HG02588 (cell line): ENCODE data around the gene SENP8.
A peak's percentile ranks its signal among the peaks of the same experiment; 100 is the strongest.

Source experiments
- ATAC-seq: cut with Tn5 transposase; IDR thresholded peaks from one replicate; pipeline ENCODE4 v1.9.1; 2021; ENCODE audit warnings: mild to moderate bottlenecking, moderate library complexity; ENCODE audit not compliant: unreplicated experiment

Gene SENP8

DNA sequence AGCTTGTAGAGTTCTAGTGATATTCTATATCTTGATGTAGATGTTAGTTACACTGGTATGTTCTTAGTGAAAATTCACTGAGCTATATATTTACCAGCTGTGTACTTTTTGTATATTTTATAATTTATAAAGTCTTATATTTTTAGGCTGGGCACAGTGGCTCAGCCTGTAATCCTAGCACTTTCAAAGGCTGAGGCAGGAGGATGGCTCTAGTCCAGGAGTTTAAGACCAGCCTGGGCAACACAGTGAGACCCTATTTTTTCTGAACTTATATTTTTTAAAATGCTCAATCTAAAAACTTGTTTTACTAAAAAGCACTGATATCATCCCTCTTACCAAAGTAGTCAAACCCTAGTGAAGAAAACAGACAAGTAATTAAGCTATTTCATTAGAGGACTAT is 5.4 kb upstream of the SENP8 start:
- no peak for ATAC-seq

DNA sequence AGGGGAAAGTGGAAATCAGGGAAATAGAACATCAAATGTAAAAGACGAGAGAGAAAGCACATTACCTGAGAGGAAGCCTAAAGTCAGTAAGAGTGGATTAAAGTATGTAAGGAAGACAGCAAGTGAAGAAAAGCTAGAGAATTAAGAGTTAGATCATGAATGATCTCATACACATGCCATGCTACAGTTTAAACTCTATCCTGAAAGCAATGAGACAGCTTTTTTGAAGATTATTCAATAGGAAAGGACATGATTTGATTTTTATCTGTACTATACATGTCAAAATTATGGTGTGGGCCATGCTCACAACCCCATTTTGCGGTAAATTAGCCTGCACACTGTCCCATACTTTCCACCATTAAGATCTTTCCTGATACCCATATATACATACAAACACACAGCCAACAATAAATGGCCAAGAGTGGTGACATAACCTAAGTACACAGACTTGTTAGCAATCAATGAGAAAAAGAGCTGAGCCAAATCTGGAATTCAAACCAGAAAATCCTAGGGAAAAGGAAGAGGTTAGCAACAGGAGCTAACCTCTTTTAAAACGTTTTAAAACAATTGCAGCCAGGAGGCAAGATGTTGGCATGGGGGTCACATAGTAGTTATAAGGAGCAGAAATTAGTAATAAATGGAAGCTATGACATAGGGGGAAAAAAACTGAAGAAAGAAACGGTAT is 4.7 kb upstream of the SENP8 start:
- ATAC-seq, result no peak

DNA sequence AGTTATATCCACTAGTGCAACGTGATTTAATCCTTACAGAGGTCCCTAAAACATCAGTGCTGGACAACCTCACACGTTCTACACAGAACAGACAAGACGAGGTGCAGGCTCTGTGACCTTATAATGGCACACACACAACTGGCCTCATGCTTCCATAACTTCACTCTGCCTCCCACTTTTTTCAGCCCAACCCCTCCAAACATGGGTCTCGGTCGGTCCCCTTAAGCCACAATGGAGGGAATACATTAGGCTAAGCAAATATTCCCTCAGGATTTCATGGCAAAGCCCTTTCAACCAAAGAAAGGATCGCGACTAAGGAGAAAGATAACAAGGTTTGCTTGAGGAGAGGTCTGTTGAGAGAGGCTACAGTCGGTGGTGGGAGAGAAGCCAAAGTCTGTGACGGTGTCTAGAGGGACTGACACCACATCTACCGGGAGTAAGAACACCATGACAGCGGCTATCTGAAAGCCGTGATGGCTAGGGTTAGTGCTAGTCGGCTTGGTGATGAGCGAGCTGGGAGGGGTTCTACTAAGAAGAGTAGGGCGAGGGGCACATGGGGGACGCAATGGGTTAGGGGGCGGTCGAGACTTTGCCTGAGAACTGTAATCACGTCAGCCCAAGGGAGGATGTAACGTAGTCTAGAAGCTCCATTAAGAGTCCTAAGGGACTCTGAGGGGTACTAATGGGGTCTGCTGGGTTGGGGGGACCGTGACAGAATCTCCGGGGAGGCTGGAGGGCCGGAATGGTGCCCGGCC is 1.3 kb upstream of the SENP8 start:
- no peak for ATAC-seq

DNA sequence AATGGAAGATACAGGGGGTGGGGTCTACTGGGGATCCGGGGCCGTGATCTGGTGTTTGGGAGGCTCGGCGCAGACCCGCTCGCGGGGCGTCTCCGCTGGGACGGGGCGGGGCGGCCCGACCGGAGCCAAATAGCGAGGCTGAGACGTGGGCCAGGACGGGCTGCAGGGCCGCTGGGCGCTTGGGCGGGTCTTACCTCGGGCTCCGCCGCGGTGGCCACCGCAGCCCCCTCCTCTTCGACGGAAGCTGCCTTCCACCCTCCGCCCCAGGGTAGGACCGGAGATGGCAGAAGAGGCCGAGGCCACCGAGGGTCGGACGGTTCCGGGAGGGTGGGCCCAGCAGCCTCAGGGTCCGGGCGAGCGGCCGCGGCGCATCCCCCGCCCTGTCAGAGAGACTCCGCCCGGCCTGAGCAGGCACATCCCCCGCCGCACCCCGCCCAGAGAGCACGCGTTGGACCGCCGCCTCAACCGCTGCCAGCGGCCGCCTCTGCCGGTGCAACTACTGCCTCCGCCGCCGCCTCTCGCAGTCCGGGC is 652 bp upstream of the SENP8 start:
- ATAC-seq, result peak; percentile 63

DNA sequence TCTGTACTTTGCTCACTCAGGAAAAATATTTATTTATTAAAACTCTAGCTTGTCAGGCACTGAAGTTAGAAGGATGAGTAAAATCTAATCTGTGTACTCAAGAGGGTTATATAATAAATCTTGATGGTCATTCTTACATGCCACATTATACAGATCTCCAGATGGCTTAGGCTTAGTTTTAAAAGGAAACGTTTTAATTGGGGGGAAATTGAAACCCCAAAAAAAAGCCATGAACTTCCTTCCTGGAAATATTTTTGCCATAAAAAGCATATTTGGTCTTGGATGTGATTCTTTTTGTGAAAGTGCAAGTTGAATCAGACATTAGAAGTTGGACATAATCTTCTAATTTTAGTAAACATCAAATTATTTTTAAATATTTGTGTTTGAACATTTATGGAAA is 6.0 kb downstream of the SENP8 start:
- no peak for ATAC-seq

DNA sequence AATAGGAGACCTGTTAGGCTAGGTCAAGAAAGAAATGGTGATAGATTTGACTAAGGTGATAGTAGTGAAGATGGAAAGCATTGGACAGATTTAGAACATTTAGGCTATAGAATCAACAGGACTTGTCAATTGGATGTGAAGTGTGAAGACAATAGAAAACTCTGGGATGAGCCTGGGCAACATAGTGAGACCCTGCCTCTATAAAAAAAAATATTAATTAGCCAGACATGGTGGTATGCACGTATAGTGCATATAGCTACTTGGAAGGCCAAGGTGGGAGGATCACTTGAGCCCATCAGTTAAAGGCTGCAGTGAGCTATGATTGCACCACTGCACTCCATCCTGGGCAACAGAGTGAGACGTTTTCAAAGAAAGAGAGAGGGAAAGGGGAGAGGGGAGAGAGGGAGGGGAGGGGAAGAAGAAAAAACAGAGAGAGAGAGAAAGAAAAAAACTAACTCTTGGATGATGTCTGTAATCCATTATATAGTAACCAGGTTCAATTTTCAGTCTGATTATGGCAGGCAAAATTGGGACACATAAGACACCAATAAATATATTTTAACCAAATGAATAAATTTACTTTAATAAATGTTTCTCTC is 9.6 kb downstream of the SENP8 start:
- no peak for ATAC-seq

DNA sequence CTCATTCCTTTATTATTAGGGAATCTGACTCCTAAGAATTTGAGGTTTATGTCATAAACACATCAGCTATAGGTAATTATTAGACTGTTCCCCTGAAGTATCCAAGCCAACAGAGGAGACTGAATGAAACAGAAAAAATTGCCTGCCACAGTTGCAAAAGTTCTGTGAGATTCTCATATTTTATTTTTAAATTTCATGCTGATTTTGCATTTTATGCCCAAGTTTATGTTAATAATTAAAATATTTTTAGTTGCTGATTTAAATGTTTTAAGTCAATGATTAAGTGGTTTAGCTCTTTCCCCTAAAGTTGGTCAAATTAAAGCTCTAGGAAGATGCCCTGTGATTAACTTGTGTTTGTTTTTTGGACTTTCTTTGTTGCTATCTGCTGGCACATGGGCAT is 10.2 kb downstream of the SENP8 start:
- ATAC-seq, result no peak

DNA sequence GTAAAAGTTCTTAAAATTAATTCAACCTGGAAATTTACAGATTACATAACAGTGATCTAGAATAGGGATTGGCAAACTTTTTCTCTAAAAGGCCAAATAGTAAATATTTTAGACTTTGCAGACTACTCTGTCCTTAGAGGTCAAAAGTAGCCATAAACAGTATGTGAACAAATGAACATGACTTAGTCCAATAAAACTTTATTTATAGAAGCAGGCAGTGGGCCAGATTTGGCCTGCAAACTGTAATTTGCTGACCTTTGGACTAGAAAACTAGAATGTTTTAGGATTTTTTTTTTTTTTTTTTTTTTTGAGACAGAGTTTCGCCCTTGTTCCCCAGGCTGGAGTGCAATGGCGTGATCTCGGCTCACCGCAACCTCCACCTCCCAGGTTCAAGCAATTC is 12.1 kb downstream of the SENP8 start:
- no peak for ATAC-seq

DNA sequence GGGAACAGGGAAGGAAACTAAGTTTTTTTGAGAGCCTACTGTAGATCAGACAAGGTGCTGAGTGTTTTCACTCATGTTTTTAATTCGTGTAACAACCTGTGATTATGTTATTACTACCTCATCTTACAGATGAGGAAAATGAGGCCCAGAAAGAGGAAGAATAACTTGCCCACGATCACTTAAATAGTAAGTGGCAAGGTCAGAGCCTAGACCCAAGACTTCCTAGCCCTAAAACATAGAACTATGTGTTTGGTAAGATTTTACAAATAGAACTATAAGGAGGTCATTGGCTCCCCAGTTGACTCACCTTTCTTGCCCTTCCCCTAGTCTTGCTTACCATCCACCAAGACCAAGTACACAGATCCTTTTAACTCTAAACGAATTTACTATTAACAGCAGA is 13.7 kb downstream of the SENP8 start:
- no peak for ATAC-seq

DNA sequence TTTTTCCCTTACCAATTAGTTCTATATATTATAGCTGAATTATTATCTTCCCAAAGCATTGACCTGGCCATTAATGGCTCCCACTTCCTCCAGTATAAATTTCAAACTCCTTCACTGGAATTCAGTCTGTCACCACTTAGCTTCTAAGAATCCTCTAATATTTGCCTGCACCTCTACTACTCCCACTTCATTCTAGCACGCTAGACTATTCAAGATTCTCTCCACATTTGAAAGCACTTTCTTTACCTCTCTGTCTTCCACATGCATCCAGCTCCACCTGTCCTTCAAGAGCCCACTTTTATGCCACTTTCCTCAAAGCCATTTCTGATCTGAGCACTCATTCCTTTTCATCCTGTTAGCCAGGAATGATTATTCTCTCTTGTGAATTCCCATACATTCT is 15.0 kb downstream of the SENP8 start:
- ATAC-seq, result no peak

DNA sequence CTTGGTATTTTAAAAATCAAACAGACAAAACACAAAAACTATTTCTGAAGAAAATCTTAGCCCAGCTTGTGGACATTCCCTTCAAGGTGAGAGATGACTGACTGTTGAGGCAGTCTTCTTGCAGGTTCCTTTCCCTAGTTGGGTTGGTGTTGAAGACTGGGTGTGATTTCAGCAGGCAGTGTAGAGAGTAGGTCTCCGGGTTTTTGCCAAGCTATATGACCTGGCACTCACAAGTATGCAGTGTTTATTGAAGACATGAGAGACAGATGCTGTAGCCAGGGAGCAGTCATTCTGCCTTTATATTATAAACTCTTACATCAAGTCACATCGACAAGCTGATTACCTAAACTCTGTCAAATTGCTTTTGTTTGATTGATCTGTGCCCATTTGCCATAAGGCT is 17.5 kb downstream of the SENP8 start:
- no peak for ATAC-seq

DNA sequence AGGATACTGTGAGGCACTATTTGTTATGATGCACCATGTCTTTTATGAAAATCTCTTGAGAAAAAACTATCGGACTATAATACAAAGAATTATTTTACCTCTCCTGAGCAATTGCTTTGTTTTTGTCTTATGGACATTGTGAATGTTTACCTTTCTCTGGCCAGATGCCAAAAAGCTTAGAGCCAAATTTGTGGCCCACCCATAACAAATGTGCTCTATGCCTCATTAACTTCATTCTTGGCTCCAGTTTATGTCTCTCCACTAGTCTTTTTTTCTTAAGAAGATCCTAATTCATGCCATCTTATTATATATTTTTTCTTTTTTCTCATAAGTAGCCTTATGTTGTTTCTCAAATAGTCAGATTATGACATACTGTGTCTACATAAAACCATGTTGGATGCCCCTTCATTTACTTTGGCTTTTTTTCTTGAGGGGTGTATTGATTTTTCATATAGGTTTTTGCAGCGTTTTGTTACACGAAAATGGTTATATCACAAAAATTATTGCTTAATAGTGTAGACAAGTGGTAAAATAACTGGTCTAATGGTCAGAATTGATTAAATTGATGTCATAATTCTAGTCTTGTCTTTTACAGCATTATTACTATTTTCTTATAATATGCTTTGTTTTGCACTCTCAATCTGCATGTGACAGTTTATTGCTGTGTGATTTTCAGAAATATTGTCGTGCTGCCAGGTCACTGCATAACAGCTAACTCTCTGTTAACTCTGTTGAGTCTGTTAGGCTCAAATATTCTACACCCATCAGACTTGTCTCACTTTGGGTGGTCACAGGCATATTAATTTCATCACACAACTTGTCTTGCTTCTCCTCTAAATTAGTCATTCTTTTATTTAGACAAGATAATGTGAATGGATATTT is 18.2 kb downstream of the SENP8 start:
- no peak for ATAC-seq

DNA sequence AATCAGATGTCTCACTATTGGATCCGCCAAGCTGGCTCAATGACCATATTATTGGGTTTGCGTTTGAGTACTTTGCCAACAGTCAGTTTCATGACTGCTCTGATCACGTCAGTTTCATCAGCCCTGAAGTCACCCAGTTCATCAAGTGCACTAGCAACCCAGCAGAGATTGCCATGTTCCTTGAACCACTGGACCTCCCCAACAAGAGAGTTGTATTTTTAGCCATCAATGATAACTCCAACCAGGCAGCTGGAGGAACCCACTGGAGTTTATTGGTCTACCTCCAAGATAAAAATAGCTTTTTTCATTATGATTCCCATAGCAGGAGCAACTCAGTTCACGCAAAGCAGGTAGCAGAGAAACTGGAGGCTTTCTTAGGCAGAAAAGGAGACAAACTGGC is 21.5 kb downstream of the SENP8 start:
- ATAC-seq, result no peak

DNA sequence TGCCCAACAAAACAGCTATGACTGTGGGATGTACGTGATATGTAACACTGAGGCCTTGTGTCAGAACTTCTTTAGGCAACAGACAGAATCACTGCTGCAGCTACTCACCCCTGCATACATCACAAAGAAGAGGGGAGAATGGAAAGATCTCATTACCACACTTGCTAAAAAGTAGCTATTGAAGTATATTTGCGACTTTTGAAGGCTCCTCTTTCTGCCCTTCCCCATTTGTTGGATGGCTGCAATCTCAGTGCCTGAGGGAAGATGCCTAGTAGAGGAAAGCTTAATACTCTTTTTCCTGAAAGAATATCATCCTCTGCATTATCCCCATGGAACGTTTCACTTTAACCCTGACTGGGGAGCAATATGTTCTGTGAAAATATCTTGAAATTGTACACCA is 21.9 kb downstream of the SENP8 start:
- ATAC-seq, result no peak

DNA sequence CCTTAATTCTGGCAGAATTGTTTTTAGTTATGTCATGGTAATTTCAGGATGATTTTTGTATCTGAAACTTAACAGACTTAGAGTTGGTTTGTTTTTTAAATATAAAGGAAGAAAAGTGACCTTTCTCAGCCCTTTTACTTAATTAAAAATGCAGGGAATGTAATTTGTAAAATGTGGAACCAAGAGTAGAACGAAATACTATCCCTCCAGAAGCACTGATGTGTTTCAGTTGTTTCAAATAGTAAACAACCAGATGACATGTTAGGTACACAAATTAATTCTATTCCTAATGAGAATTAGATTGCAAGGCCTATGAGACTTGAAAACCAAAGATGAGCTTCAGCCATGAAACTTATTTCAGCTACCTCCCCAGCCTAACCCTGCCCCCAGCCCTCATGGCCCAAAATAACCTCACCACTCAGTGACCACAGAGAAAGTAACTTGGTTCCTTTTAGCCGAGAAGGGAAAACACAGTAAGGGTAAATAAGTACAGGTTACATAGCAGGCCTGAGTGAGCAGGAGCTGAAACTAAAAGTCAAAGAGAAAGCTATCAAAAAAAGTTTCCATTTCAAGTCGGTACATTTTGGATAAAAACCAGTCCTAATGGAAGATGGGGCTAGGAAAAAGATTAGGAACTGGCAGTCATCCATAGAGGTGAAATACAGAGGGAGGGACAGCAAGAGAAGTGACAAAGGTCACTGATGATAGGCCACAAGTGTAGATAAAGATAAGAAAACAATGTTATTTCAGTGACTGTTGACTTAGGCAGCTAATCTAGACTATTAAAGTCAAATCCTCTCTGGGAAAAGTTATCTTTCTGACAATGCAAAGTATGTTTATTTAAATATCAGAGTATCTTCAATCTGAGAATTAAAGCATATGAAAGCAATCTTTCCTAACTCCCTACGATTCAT is 23.2 kb downstream of the SENP8 start:
- ATAC-seq, result peak; percentile 99

DNA sequence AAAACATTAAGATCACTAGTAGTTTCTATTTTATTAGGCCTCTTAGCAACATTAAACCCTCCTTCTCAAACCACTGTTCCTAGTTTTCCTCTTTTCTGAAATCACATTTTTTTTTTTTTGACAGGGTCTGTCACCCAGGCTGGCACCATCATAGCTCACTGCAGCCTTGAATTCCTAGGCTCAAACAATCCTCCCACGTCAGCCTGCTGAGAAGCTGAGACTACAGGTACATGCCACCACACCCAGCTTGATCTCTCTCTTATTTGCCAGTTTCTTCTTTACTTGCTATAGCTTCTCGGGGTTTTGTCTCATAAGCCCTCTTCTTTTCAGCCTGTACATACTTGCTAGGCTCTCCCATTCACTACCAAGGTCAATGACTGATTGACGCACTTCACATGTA is 28.0 kb downstream of the SENP8 start:
- ATAC-seq, result no peak

DNA sequence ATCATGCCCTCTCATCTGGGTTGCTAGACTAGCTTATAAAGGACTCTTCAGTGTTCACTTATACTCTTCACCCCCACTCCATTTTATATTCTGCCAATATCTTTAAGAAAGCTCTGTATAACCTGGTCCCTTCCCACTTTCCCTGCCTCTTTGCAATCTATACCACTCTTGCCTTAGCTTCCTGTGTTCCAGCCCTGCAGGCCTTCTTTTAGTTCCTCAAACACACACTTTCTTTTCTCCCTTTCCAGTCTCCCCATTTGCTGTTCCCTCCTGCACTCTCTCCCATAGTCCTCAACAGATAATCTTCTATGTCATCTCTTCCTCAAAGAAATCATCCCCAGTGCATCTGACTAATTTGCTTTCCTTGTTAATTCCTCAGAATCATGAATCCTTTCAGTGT is 28.7 kb downstream of the SENP8 start:
- ATAC-seq, result no peak

DNA sequence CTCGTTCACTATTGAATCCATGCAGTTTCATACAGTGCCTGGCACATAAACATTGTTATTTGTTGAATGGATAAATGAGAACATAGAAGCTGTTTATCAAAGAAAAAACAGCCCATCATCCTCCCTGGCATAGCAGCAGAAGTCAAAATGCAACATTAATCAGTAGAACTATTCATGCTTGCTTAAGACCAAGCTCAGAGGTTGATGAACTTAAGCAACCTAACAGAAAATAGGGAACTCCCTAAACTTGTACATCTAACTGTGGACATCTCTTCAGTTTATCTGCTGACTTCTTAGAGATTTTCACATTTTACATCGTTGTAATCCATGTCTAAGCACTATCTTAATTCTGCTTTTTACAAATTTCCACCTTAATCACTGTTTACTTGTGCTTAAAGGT is 29.2 kb downstream of the SENP8 start:
- no peak for ATAC-seq

DNA sequence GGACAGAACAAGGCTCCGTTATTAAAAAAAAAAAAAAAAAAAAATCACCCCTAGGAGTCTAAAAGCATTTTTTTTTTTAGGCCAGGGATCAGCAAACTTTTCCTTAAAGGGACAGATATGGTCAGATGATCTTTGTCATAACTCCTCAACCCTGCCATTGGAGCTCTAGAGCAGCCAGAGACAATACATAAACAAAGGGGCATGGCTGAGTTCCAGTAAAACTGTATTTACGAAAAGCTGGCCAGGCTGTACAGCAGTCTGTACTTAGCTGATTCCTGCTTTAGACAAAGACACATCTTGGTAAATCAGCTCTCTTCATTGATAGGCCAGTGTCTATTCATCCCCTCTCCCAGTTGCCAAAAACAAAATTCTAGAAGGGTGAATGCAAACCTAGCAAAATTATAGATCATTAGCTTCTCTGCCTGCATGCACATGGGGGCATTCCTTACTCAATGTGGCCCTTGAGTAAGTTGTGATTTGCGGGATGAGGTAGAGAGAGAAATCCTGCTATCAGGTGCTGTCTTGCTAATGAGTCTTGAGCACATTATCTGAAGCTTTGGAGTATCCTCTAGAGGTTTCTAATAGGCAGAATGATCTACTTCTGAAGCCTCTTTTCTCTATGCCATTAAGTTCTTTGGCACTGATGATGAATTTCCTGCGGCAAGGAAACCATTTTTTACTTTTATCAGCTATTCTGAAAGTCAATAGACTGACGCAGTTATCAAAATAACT is 35.2 kb downstream of the SENP8 start:
- no peak for ATAC-seq
